Measurements from ENCODE around the gene SIRPA. TPM values are rescaled to one million over a fixed set of nuclear protein-coding genes. Genes with fewer than 3 reads are reported as not detected.

SIRPA gene
- total RNA-seq, 1 experiment from 2014 or later = 6.0 TPM

DNA sequence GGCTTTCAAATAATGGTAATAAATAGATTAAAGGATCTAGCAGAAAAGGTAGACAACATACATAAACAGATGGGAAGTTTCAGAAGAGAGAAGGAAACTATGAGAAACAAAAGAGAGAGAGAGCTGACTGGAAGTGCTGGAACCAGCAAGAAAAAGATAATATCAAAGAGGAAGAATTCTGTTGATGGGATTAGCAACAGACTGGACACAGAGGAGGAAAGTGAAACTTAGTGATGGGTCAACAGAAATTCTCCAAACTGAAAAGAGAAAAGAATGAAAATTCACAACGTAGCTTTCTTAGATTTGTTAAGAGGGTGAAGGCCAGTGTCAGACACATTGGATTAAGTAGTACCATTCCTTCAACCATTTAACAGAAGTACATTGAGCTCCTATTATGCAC is 48.3 kb upstream of the SIRPA start:
- H3K4me1 Mint-ChIP-seq = peaks cover 2 to 8% of the 10 kb centered on the region in 2 experiments; a peak in 3 of 4 replicates
- no peak overlapping the region for H2BK120ac ChIP-seq (ENCODE audit: low read depth, low read length, poor library complexity, severe bottlenecking)
- H3K4me1 ChIP-seq (ENCODE audit: insufficient read depth, low read length) = no peaks in the 10 kb centered on the region
- no peaks in the 10 kb centered on the region for H3K23me2 ChIP-seq (ENCODE audit: insufficient read length, low read depth, low read length, poor library complexity, severe bottlenecking)
- H2AFZ ChIP-seq (ENCODE audit: low read length) = no peak overlapping the region
- no peak overlapping the region for H4K91ac ChIP-seq (ENCODE audit: insufficient read length, low read depth, low read length)
- no peak overlapping the region for H3K14ac ChIP-seq (ENCODE audit: insufficient read depth, low read length)
- H4K8ac ChIP-seq (replicated peaks; ENCODE audit: insufficient read length, low read depth, low read length) = no peak overlapping the region
- no CpG with 5 or more reads among the region's 1 CpG for WGBS (ENCODE audit: extremely low coverage, insufficient read length, low lambda C conversion rate)
- no peak overlapping the region for H3K9ac ChIP-seq (ENCODE audit: extremely low read depth, insufficient read length, low read length)
- H3K4me3 Mint-ChIP-seq = no peak overlapping the region
- H3T11ph ChIP-seq (ENCODE audit: low read length) = no peak overlapping the region
- peaks cover 4% of the 10 kb centered on the region for H3K27me3 Mint-ChIP-seq (ENCODE audit: low read depth)
- H3K9me3 ChIP-seq (ENCODE audit: control insufficient read depth, low read depth, low read length) = no peaks in the 10 kb centered on the region
- no peak overlapping the region for H2BK20ac ChIP-seq (ENCODE audit: low read depth, low read length, poor library complexity, severe bottlenecking)
- H4K5ac ChIP-seq (ENCODE audit: insufficient read length, low read depth, low read length) = no peak overlapping the region
- H3K27me3 ChIP-seq (ENCODE audit: insufficient read depth, low read length) = no peaks in the 10 kb centered on the region
- no peak overlapping the region for H3K18ac ChIP-seq (ENCODE audit: insufficient read length, low read depth, low read length)
- TF ChIP-seq, protein P1, sequence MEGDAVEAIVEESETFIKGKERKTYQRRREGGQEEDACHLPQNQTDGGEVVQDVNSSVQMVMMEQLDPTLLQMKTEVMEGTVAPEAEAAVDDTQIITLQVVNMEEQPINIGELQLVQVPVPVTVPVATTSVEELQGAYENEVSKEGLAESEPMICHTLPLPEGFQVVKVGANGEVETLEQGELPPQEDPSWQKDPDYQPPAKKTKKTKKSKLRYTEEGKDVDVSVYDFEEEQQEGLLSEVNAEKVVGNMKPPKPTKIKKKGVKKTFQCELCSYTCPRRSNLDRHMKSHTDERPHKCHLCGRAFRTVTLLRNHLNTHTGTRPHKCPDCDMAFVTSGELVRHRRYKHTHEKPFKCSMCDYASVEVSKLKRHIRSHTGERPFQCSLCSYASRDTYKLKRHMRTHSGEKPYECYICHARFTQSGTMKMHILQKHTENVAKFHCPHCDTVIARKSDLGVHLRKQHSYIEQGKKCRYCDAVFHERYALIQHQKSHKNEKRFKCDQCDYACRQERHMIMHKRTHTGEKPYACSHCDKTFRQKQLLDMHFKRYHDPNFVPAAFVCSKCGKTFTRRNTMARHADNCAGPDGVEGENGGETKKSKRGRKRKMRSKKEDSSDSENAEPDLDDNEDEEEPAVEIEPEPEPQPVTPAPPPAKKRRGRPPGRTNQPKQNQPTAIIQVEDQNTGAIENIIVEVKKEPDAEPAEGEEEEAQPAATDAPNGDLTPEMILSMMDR (conservative IDR thresholded peaks at IDR 0.05) = no peak
- H2AK5ac ChIP-seq (ENCODE audit: insufficient read length, low read length) = no peak overlapping the region
- DNase-seq = no peak
- no peak overlapping the region for H3K4ac ChIP-seq (ENCODE audit: low read depth, low read length)
- no peak overlapping the region for H3K27ac ChIP-seq (ENCODE audit: insufficient read length, low read depth, low read length)
- H3K27ac Mint-ChIP-seq = no peak overlapping the region
- H3K23ac ChIP-seq (ENCODE audit: insufficient read length, low read depth, low read length) = no peak overlapping the region
- no peaks in the 10 kb centered on the region for H4K20me1 ChIP-seq (ENCODE audit: control insufficient read depth, insufficient read depth, insufficient read length)
- H3K9me3 Mint-ChIP-seq = no peaks in the 10 kb centered on the region; a peak in 1 of 5 replicates
- H2BK12ac ChIP-seq (ENCODE audit: insufficient read length, low read depth, low read length) = no peak overlapping the region
- H3K79me1 ChIP-seq (ENCODE audit: insufficient read depth, low read depth, low read length, poor library complexity, severe bottlenecking) = no peaks in the 10 kb centered on the region
- no peak overlapping the region for H3K4me2 ChIP-seq (ENCODE audit: insufficient read depth, insufficient read length, low read length)
- H3K56ac ChIP-seq (ENCODE audit: insufficient read length, low read depth, low read length) = no peak overlapping the region
- H2BK5ac ChIP-seq (ENCODE audit: insufficient read length, low read length) = no peak overlapping the region
- H3K36me3 Mint-ChIP-seq (ENCODE audit: insufficient read depth in 1 of 3, low read depth in 3 of 3) = no peaks in the 10 kb centered on the region
- no peaks in the 10 kb centered on the region for H3K79me2 ChIP-seq (ENCODE audit: insufficient read depth, low read length)
- no peak overlapping the region for H2BK15ac ChIP-seq (ENCODE audit: low read depth, low read length)

All from H9 (cell line).